DOHH2 (cell line): ENCODE data around the gene CWH43.

Experiments
- H3F3A ChIP-seq: fragments of 200-600 bp; sonication (generic), shearing (Covaris generic); 2 replicates; pipeline ENCODE4 v1.6.0; 2016; ENCODE audit warnings: antibody characterized with exemption, mild to moderate bottlenecking; ENCODE audit not compliant: control insufficient read depth, insufficient read depth
- H3K27ac ChIP-seq: fragments of 200-600 bp; sonication (generic); 2 replicates; pipeline ENCODE4 v1.5.1; 2014; ENCODE audit warnings: low read depth, mild to moderate bottlenecking, low read length, moderate library complexity
- H3K27me3 ChIP-seq: fragments of 200-600 bp; sonication (generic); 2 replicates; pipeline ENCODE4 v1.6.1; 2014; ENCODE audit warnings: mild to moderate bottlenecking, low read length, mixed read lengths; ENCODE audit not compliant: control insufficient read depth
- H3K36me3 ChIP-seq: fragments of 200-600 bp; sonication (generic); 2 replicates; pipeline ENCODE4 v1.6.1; 2014; ENCODE audit warnings: mild to moderate bottlenecking, low read length, moderate library complexity, mixed read lengths; ENCODE audit not compliant: control insufficient read depth
- H3K4me1 ChIP-seq: fragments of 200-600 bp; sonication (generic); 2 replicates; pipeline ENCODE4 v1.6.1; 2014; ENCODE audit warnings: mild to moderate bottlenecking, low read length, mixed read lengths; ENCODE audit not compliant: control insufficient read depth
- H3K4me2 ChIP-seq: fragments of 200-600 bp; sonication (generic); 2 replicates; pipeline ENCODE4 v1.6.0; 2014; ENCODE audit warnings: mild to moderate bottlenecking, low read length, moderate library complexity
- H3K4me3 ChIP-seq: fragments of 200-600 bp; sonication (generic); 2 replicates; pipeline ENCODE4 v1.5.1; 2014; ENCODE audit warnings: mild to moderate bottlenecking, low read length, mixed read lengths
- H3K79me2 ChIP-seq: fragments of 200-600 bp; sonication (generic); 2 replicates; pipeline ENCODE4 v1.6.1; 2014; ENCODE audit warnings: mild to moderate bottlenecking, low read length, mixed read lengths; ENCODE audit not compliant: control insufficient read depth
- H3K9me2 ChIP-seq: fragments of 200-600 bp; sonication (generic); replicated peaks from 2 replicates; pipeline ENCODE4 v1.6.1; 2014; ENCODE audit warnings: mild to moderate bottlenecking, low read length, mixed read lengths; ENCODE audit not compliant: control insufficient read depth
- H3K9me3 ChIP-seq: fragments of 200-600 bp; sonication (generic); 2 replicates; pipeline ENCODE4 v1.6.1; 2014; ENCODE audit warnings: antibody characterized with exemption, low read length, mixed read lengths; ENCODE audit not compliant: control insufficient read depth, insufficient read depth
- H4K20me1 ChIP-seq: fragments of 200-600 bp; sonication (generic); 2 replicates; pipeline ENCODE4 v1.6.0; 2014; ENCODE audit warnings: low read depth, mild to moderate bottlenecking, antibody characterized with exemption, low read length, moderate library complexity; ENCODE audit not compliant: control insufficient read depth, insufficient read depth
- EZH2phosphoT487 ChIP-seq: fragments of 200-600 bp; sonication (generic); IDR thresholded peaks from 2 replicates; pipeline ENCODE4 v1.6.1; 2017; ENCODE audit warnings: borderline replicate concordance, mild to moderate bottlenecking, antibody characterized with exemption, low read length, moderate library complexity, mixed read lengths
- TF ChIP-seq, protein P1 (sequence below): fragments of 200-600 bp; sonication (generic); IDR thresholded peaks from one replicate; pipeline ENCODE4 v1.5.1; 2014; ENCODE audit warnings: antibody characterized with exemption, mild to moderate bottlenecking, low read depth, low read length; ENCODE audit not compliant: poor library complexity, severe bottlenecking

Gene CWH43

DNA sequence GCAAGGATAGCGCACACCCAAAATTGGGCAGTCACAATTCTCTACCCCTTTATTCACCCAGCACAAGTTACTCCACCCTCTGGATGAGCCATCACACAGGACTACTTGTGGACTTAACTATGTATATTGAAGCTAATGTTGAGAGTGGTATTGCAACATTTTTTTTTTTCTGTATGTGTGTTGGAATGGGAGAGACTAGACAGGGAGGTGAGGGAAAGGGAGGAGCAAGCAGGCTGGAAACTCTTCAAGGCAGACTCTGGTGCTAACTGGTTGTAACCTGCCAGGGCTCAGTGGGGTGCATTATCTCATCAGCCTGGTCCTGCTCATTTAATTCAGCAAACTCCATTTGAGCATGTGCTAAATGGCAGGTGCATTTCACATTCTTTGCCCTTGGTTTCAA lies 18.4 kb upstream of the CWH43 start:
- no peaks in the 10 kb centered on the region for H3K27me3 ChIP-seq
- no peaks in the 10 kb centered on the region for H3K9me2 ChIP-seq
- H3F3A ChIP-seq = no peaks in the 10 kb centered on the region
- H3K4me2 ChIP-seq = no peak overlapping the region
- no peaks in the 10 kb centered on the region for H3K36me3 ChIP-seq
- H3K4me1 ChIP-seq = no peaks in the 10 kb centered on the region
- TF ChIP-seq, protein P1, sequence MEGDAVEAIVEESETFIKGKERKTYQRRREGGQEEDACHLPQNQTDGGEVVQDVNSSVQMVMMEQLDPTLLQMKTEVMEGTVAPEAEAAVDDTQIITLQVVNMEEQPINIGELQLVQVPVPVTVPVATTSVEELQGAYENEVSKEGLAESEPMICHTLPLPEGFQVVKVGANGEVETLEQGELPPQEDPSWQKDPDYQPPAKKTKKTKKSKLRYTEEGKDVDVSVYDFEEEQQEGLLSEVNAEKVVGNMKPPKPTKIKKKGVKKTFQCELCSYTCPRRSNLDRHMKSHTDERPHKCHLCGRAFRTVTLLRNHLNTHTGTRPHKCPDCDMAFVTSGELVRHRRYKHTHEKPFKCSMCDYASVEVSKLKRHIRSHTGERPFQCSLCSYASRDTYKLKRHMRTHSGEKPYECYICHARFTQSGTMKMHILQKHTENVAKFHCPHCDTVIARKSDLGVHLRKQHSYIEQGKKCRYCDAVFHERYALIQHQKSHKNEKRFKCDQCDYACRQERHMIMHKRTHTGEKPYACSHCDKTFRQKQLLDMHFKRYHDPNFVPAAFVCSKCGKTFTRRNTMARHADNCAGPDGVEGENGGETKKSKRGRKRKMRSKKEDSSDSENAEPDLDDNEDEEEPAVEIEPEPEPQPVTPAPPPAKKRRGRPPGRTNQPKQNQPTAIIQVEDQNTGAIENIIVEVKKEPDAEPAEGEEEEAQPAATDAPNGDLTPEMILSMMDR = no peak
- no peak for TF ChIP-seq EZH2phosphoT487
- no peak overlapping the region for H3K27ac ChIP-seq
- H3K4me3 ChIP-seq = no peak overlapping the region
- H4K20me1 ChIP-seq = no peaks in the 10 kb centered on the region
- H3K9me3 ChIP-seq = no peaks in the 10 kb centered on the region
- H3K79me2 ChIP-seq = no peaks in the 10 kb centered on the region

DNA sequence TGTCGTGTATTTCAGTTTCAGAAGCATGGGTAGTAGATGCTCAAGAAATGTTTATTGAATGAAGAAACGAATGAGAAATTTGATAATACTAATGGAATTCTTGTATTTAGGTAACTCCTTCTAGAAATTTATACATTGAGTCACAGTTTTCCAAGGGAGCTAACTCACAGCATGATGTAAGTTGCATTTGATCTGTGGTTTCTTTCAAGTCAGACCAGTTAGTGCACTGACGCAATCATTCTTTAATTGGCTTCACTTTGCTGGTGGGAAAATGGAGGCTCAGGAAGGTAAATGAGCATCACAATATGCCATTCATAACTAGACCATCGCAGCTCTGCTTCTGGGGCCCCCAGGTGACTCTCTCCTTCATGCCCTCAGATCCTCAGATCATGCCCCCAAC lies 17.3 kb upstream of the CWH43 start:
- no peaks in the 10 kb centered on the region for H3K9me3 ChIP-seq
- H3K36me3 ChIP-seq = no peaks in the 10 kb centered on the region
- H3K4me2 ChIP-seq = no peak overlapping the region
- H3K27ac ChIP-seq = no peak overlapping the region
- H3F3A ChIP-seq = no peaks in the 10 kb centered on the region
- H3K79me2 ChIP-seq = no peaks in the 10 kb centered on the region
- no peaks in the 10 kb centered on the region for H3K9me2 ChIP-seq
- no peaks in the 10 kb centered on the region for H3K27me3 ChIP-seq
- no peak for TF ChIP-seq EZH2phosphoT487
- TF ChIP-seq, protein P1 = no peak
- no peaks in the 10 kb centered on the region for H4K20me1 ChIP-seq
- no peak overlapping the region for H3K4me3 ChIP-seq
- H3K4me1 ChIP-seq = no peaks in the 10 kb centered on the region

DNA sequence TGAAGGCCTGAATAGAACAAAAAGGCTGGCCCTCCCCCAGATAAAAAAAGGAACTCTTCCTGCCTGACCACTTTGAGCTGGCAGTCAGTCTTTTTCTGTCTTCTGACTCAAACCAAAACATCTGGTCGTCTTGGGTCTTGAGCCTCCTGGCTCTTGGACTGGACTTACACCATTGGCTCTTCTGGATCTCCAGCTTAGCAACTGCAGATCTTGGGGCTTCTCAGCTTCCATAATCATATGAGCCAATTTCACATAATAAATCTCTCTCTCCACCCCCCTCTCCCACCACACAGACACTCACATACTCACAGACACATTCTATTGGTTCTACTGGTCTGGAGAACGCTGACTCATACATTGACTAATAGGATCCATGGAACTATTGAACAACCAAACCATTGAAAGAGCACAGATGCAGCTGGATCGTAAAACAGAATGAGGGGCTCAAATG lies 15.6 kb upstream of the CWH43 start:
- no peaks in the 10 kb centered on the region for H3K36me3 ChIP-seq
- TF ChIP-seq EZH2phosphoT487 = no peak
- TF ChIP-seq, protein P1 = no peak
- H3K9me2 ChIP-seq = no peaks in the 10 kb centered on the region
- H3K27me3 ChIP-seq = peaks cover 7% of the 10 kb centered on the region; the same call in 1 of the 2 replicates
- no peaks in the 10 kb centered on the region for H3K4me1 ChIP-seq
- no peak overlapping the region for H3K27ac ChIP-seq
- H3K4me2 ChIP-seq = no peak overlapping the region
- H3K9me3 ChIP-seq = no peaks in the 10 kb centered on the region
- H3F3A ChIP-seq = no peaks in the 10 kb centered on the region
- H4K20me1 ChIP-seq = no peaks in the 10 kb centered on the region
- H3K79me2 ChIP-seq = no peaks in the 10 kb centered on the region
- H3K4me3 ChIP-seq = no peak overlapping the region
